ENCODE results near the gene SENP8. TPM values are rescaled to one million over a fixed set of nuclear protein-coding genes. Genes with fewer than 3 reads are reported as not detected.

The SENP8 gene
- total RNA-seq, 3 donors from 2014 or later (not counting 1 experiment from before 2014, with no cell fraction given) = 0.27 to 0.45 (median 0.28) TPM

GRCh38 chr15:72160696-72161245 lies 42.6 kb downstream of the SENP8 start:
- no peaks in the 10 kb centered on the region for H3K9me3 ChIP-seq (ENCODE audit: control insufficient read depth, insufficient read depth, low read length)
- no peak overlapping the region for H3K27ac Mint-ChIP-seq
- H3K27ac ChIP-seq (ENCODE audit: low read length) = no peak overlapping the region
- ATAC-seq (no peak), DNase-seq (no peak)
- H3K9me3 Mint-ChIP-seq = no peaks in the 10 kb centered on the region
- H3K36me3 Mint-ChIP-seq = no peaks in the 10 kb centered on the region
- 91% methylated on average over 3 of the region's 5 CpGs for WGBS (ENCODE audit: insufficient coverage)
- no peaks in the 10 kb centered on the region for H3K27me3 ChIP-seq (ENCODE audit: control insufficient read depth, insufficient read depth, low read length)
- TF ChIP-seq, protein P1, sequence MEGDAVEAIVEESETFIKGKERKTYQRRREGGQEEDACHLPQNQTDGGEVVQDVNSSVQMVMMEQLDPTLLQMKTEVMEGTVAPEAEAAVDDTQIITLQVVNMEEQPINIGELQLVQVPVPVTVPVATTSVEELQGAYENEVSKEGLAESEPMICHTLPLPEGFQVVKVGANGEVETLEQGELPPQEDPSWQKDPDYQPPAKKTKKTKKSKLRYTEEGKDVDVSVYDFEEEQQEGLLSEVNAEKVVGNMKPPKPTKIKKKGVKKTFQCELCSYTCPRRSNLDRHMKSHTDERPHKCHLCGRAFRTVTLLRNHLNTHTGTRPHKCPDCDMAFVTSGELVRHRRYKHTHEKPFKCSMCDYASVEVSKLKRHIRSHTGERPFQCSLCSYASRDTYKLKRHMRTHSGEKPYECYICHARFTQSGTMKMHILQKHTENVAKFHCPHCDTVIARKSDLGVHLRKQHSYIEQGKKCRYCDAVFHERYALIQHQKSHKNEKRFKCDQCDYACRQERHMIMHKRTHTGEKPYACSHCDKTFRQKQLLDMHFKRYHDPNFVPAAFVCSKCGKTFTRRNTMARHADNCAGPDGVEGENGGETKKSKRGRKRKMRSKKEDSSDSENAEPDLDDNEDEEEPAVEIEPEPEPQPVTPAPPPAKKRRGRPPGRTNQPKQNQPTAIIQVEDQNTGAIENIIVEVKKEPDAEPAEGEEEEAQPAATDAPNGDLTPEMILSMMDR (IDR thresholded peaks at IDR 0.05) = no peak
- peaks cover 3% of the 10 kb centered on the region for H3K4me1 ChIP-seq (ENCODE audit: control insufficient read depth, insufficient read depth, low read length)
- no peaks in the 10 kb centered on the region for H3K27me3 Mint-ChIP-seq (ENCODE audit: low read depth in 2 of 2)
- no peak overlapping the region for H3K4me3 Mint-ChIP-seq
- intact Hi-C loops (cut with micrococcal nuclease) = no loop called here
- peaks cover 2% of the 10 kb centered on the region in 2 donors for H3K4me1 Mint-ChIP-seq
- H3K36me3 ChIP-seq (ENCODE audit: control insufficient read depth, insufficient read depth, low read length) = no peaks in the 10 kb centered on the region
- H3K4me3 ChIP-seq (ENCODE audit: low read length) = no peak overlapping the region

- Histone ChIP-seq H3K9me3 (ENCODE audit: control insufficient read depth, insufficient read depth, low read length) (no peaks in the 10 kb centered on the region), H3K4me3 (ENCODE audit: low read length) (no peak overlapping the region), H3K4me1 (ENCODE audit: control insufficient read depth, insufficient read depth, low read length) (no peaks in the 10 kb centered on the region), H3K27ac (ENCODE audit: low read length) (no peak overlapping the region), H3K27me3 (ENCODE audit: control insufficient read depth, insufficient read depth, low read length) (no peaks in the 10 kb centered on the region), H3K36me3 (ENCODE audit: control insufficient read depth, insufficient read depth, low read length) (no peaks in the 10 kb centered on the region)
- Mint-ChIP-seq H3K27ac (no peak overlapping the region), H3K4me3 (no peak overlapping the region), H3K9me3 (no peaks in the 10 kb centered on the region), H3K4me1 (no peaks in the 10 kb centered on the region), H3K36me3 (no peaks in the 10 kb centered on the region), H3K27me3 (ENCODE audit: low read depth in 2 of 2) (no peaks in the 10 kb centered on the region)
- 87% methylated on average over 7 of the region's 7 CpGs for WGBS (ENCODE audit: insufficient coverage)
- DNase-seq (no peak), ATAC-seq (no peak)
- TF ChIP-seq, protein P1 (IDR thresholded peaks at IDR 0.05) = no peak
- intact Hi-C loops (cut with micrococcal nuclease) = no loop called here
These were observed 43.3 kb downstream of the SENP8 start for GRCh38 chr15:72161361-72162132.

GRCh38 chr15:72162569-72162968 lies 44.4 kb downstream of the SENP8 start:
- DNase-seq (no peak), ATAC-seq (no peak)
- Histone ChIP-seq H3K4me3 (ENCODE audit: low read length) (no peak overlapping the region), H3K27me3 (ENCODE audit: control insufficient read depth, insufficient read depth, low read length) (no peaks in the 10 kb centered on the region), H3K9me3 (ENCODE audit: control insufficient read depth, insufficient read depth, low read length) (no peaks in the 10 kb centered on the region), H3K4me1 (ENCODE audit: control insufficient read depth, insufficient read depth, low read length) (no peaks in the 10 kb centered on the region), H3K36me3 (ENCODE audit: control insufficient read depth, insufficient read depth, low read length) (no peaks in the 10 kb centered on the region), H3K27ac (ENCODE audit: low read length) (no peak overlapping the region)
- no peaks in the 10 kb centered on the region for H3K36me3 Mint-ChIP-seq
- no peaks in the 10 kb centered on the region for H3K9me3 Mint-ChIP-seq
- no peak overlapping the region for H3K27ac Mint-ChIP-seq
- H3K27me3 Mint-ChIP-seq (ENCODE audit: low read depth in 2 of 2) = no peaks in the 10 kb centered on the region
- TF ChIP-seq, protein P1 (IDR thresholded peaks at IDR 0.05) = no peak
- no peaks in the 10 kb centered on the region for H3K4me1 Mint-ChIP-seq
- WGBS (ENCODE audit: insufficient coverage) = 92% methylated on average over 5 of the region's 5 CpGs
- H3K4me3 Mint-ChIP-seq = no peak overlapping the region
- intact Hi-C loops (cut with micrococcal nuclease) = no loop called here

Data from natural killer cell (primary cell).